T-helper 17 cell (primary cell): ENCODE measurements around the gene MAPT. TPM values are rescaled to one million over a fixed set of nuclear protein-coding genes. Genes with fewer than 3 reads are reported as not detected.
"Not testable (repeated sequence)": the region's sequence is repeated elsewhere in the genome, so short reads cannot be mapped to it uniquely, and the experiment has no call there.

Experiments used
- ATAC-seq: fragments of 150-1000 bp; cut with Tn5 transposase; 2 replicates; pipeline ENCODE4 v1.10.0; 2021; ENCODE audit warnings: mild to moderate bottlenecking, moderate library complexity
- DNase-seq, 3 donors: peaks; one replicate each; pipeline versions ENCODE4 v3.0.0 to v3.0.0-alpha.2; 2020 to 2021
- H3K9me3 ChIP-seq: one replicate; pipeline ENCODE4 v1.7.0; 2013; ENCODE audit warnings: low read length, mild to moderate bottlenecking; ENCODE audit not compliant: control insufficient read depth, poor library complexity, severe bottlenecking
- H3K27ac Mint-ChIP-seq: one replicate; pipeline ENCODE4 v1.8.0; 2022; ENCODE audit warnings: mild to moderate bottlenecking, moderate library complexity, mixed read lengths
- H3K27me3 Mint-ChIP-seq: one replicate; pipeline ENCODE4 v1.8.0; 2022; ENCODE audit warnings: mixed read lengths
- H3K36me3 Mint-ChIP-seq: one replicate; pipeline ENCODE4 v1.8.0; 2022; ENCODE audit warnings: low read depth, mixed read lengths
- H3K4me1 Mint-ChIP-seq: one replicate; pipeline ENCODE4 v1.8.0; 2022; ENCODE audit warnings: mild to moderate bottlenecking, mixed read lengths
- H3K4me3 Mint-ChIP-seq: one replicate; pipeline ENCODE4 v1.8.0; 2022; ENCODE audit warnings: mild to moderate bottlenecking, moderate library complexity, mixed read lengths
- total RNA-seq, 4 donors: library from RNA in 2 of 4; stranded (reverse) in 2 of 4; gene quantifications; one replicate each; pipeline ENCODE4 v1.2.3 and lab custom pipeline; 2022 to 2026

The MAPT gene
- total RNA-seq, 2 donors from 2014 or later: 1.2 to 2.3 TPM

GRCh38 chr17:45851022-45851421 lies 43.3 kb upstream of the MAPT start:
- no peaks in the 10 kb centered on the region for H3K9me3 ChIP-seq
- no peak for ATAC-seq
- Mint-ChIP-seq H3K36me3 (peaks cover 2% of the 10 kb centered on the region), H3K4me3 (no peak overlapping the region), H3K4me1 (peaks cover 3% of the 10 kb centered on the region), H3K27ac (no peak overlapping the region), H3K27me3 (peaks cover 14% of the 10 kb centered on the region)
- no peak for DNase-seq

DNA sequence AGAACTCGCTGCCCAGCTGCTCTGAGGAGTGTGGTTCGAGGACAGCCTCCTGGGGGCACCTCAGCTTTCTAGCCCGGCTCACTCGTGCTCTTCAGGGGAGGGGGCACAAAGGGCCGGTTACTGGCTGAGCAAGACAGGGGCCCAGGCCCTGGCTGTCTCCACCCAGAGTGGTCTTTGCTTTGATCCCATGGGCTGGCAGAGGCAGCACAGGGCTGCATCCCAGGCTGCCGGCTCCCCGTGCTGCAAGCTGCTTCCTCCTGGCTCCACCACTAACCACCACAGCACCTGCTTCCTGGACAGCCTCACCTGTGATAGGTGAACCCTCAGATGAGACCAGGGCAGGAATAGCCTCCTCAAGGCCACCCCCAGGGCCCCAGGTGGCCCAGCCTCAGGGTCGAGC lies 42.9 kb upstream of the MAPT start:
- peaks cover 2% of the 10 kb centered on the region for H3K36me3 Mint-ChIP-seq
- peaks cover 3% of the 10 kb centered on the region for H3K4me1 Mint-ChIP-seq
- H3K4me3 Mint-ChIP-seq: no peak overlapping the region
- no peaks in the 10 kb centered on the region for H3K9me3 ChIP-seq
- no peak for DNase-seq
- H3K27me3 Mint-ChIP-seq: peaks cover 11% of the 10 kb centered on the region
- no peak overlapping the region for H3K27ac Mint-ChIP-seq
- no peak for ATAC-seq

DNA sequence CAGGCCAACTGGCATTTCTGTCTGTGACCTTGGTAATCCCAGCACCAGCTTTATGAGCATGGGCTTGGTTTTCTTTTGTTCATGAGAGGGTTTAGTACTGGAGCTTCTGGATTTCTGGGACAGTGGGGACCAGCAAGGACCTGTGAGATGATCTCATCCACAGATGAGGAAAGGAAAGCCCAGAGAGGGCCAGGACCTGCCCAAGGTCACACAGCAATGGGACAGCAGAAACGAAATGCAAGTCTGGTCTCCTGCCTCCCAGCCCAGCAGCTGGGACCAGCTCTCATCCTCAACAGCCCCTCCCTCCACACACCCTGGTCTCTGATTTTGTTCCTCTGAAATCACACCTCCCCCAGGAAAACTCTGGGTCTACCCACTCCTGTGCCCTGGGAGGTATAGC lies 42.5 kb upstream of the MAPT start:
- peaks cover 3% of the 10 kb centered on the region for H3K4me1 Mint-ChIP-seq
- no peak overlapping the region for H3K27ac Mint-ChIP-seq
- no peak overlapping the region for H3K4me3 Mint-ChIP-seq
- H3K36me3 Mint-ChIP-seq: peaks cover 2% of the 10 kb centered on the region
- H3K9me3 ChIP-seq: no peaks in the 10 kb centered on the region
- H3K27me3 Mint-ChIP-seq: peaks cover 11% of the 10 kb centered on the region
- ATAC-seq (no peak), DNase-seq (no peak)

GRCh38 chr17:45852535-45853297 lies 41.6 kb upstream of the MAPT start:
- Mint-ChIP-seq H3K27me3 (peaks cover 12% of the 10 kb centered on the region), H3K4me3 (peak overlapping the region; percentile 33), H3K36me3 (peaks cover 2% of the 10 kb centered on the region), H3K4me1 (peaks cover 3% of the 10 kb centered on the region), H3K27ac (peak overlapping the region; percentile 16)
- no peaks in the 10 kb centered on the region for H3K9me3 ChIP-seq
- peak; percentile 21 to 60 (median 32) for DNase-seq
- ATAC-seq: peak; percentile 62

- Mint-ChIP-seq H3K4me3 (no peak overlapping the region), H3K36me3 (peaks cover 4% of the 10 kb centered on the region), H3K27me3 (peaks cover 22% of the 10 kb centered on the region), H3K27ac (no peak overlapping the region), H3K4me1 (peaks cover 3% of the 10 kb centered on the region)
- DNase-seq (no peak), ATAC-seq (no peak)
- no peaks in the 10 kb centered on the region for H3K9me3 ChIP-seq
These were observed 40.1 kb upstream of the MAPT start for GRCh38 chr17:45854209-45854608.

GRCh38 chr17:45855691-45856336 lies 38.5 kb upstream of the MAPT start:
- H3K27me3 Mint-ChIP-seq: peaks cover 38% of the 10 kb centered on the region
- DNase-seq: no peak
- peaks cover 3% of the 10 kb centered on the region for H3K4me1 Mint-ChIP-seq
- H3K9me3 ChIP-seq: no peaks in the 10 kb centered on the region
- no peak for ATAC-seq
- no peak overlapping the region for H3K4me3 Mint-ChIP-seq
- no peak overlapping the region for H3K27ac Mint-ChIP-seq
- peaks cover 6% of the 10 kb centered on the region for H3K36me3 Mint-ChIP-seq

DNA sequence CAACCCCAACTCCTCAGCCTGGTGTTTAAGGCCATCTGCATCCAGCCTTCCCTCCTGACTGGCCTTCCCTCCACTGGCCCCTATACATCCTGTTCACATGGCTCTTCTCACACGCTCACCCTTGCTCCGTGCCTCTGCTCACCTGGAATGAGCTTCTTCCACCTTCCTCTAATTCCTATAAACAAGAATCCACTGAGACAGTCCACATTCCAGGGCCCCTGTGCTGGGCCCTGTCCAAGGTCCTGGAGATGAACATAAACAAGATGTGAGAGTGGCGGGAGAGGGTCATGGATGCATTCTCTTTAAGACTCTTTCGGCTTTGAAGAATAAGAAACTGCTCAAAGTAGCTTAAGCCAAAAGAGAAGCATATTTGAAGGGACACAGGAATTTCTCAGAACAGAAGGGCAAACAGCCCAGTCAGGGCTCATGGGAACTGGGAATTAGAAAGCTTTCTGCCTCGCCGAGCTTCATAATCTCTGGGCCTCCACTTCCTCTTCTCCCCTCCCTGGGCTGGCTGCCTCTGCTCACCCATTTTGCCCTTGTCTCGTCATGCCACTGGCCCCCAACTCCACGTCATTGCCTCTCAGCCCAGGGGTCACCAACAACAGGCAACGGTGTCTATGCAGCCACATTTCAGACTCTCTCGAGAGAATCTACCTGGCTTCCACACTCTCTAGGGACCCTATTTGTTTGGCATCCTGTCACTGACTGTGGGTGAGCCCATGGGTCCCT lies 36.2 kb upstream of the MAPT start:
- Mint-ChIP-seq H3K27ac (no peak overlapping the region), H3K27me3 (peaks cover 39% of the 10 kb centered on the region), H3K36me3 (peaks cover 6% of the 10 kb centered on the region), H3K4me1 (no peaks in the 10 kb centered on the region), H3K4me3 (no peak overlapping the region)
- no peak for DNase-seq
- no peak for ATAC-seq
- H3K9me3 ChIP-seq: no peaks in the 10 kb centered on the region

GRCh38 chr17:45861165-45861564 lies 33.2 kb upstream of the MAPT start:
- H3K9me3 ChIP-seq: no peaks in the 10 kb centered on the region
- peaks cover 55% of the 10 kb centered on the region for H3K27me3 Mint-ChIP-seq
- ATAC-seq (no peak), DNase-seq (no peak)
- H3K27ac Mint-ChIP-seq: no peak overlapping the region
- peaks cover 9% of the 10 kb centered on the region for H3K36me3 Mint-ChIP-seq
- H3K4me3 Mint-ChIP-seq: no peak overlapping the region
- peaks cover 8% of the 10 kb centered on the region for H3K4me1 Mint-ChIP-seq

DNA sequence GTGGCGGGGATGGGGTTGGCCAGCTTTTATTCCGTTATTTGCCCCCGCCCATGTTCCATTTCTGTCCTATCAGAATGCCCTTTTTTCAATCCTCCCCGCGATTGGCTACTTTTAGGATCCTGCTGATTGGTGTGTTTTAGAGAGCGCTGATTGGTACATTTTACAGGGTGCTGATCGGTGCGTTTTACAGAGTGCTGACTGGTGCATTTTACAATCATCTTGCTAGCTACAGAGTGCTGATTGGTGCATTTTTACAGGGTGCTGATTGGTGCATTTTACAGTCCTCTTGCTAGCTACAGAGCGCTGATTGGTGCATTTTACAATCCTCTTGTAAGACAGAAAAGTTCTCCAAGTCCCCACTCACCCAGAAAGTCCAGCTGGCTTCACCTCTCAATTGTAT lies 32.2 kb upstream of the MAPT start:
- H3K36me3 Mint-ChIP-seq, H3K4me1 Mint-ChIP-seq, DNase-seq, H3K9me3 ChIP-seq, H3K4me3 Mint-ChIP-seq, H3K27ac Mint-ChIP-seq, ATAC-seq: not testable (repeated sequence)
- H3K27me3 Mint-ChIP-seq: peaks cover 55% of the 10 kb centered on the region

DNA sequence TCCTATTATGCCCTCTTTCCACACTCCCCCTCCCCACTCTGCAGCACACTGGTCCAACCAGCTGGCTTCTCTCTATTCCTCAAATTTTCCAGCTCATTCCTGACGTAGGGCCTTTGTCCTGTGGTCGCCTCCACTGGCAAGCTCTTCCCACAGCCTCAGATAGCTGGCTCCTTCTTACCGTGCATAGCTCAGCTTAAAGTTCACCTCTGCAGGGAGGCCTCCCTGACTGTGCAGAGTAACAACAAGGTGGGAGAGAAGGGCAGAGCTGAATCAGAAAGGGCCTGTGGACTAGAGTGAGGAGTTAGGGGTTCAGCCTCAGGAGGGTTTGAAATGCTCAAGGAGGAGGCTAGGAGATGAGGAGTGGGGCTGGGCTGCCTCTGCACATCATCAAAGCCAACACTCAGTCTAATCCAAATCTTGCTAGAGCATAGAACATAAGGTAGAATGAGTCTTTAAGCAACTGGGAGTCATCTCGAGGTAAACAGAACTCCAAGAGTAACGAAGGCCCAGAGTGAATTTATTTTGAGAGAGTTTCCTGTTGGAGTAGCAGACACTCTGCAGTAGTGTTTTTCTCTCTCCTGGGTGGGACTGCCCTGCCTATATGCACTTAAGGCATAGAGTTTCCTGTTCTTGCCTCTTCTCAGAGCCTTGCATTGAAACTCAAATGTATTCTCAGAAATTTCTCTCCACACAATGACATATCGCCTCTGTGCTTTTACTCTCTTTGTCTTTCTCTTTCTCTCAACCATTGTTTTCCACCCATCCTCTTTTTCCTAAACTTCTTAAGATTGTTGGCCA lies 30.3 kb upstream of the MAPT start:
- H3K4me3 Mint-ChIP-seq: no peak overlapping the region
- DNase-seq (no peak), ATAC-seq (no peak)
- peaks cover 43% of the 10 kb centered on the region for H3K27me3 Mint-ChIP-seq
- peaks cover 7% of the 10 kb centered on the region for H3K36me3 Mint-ChIP-seq
- H3K4me1 Mint-ChIP-seq: peaks cover 14% of the 10 kb centered on the region
- no peak overlapping the region for H3K27ac Mint-ChIP-seq
- H3K9me3 ChIP-seq: no peaks in the 10 kb centered on the region

GRCh38 chr17:45867171-45867570 lies 27.2 kb upstream of the MAPT start:
- ATAC-seq: no peak
- no peak overlapping the region for H3K27ac Mint-ChIP-seq
- H3K27me3 Mint-ChIP-seq: peaks cover 22% of the 10 kb centered on the region
- H3K4me1 Mint-ChIP-seq: peaks cover 18% of the 10 kb centered on the region
- no peak for DNase-seq
- H3K4me3 Mint-ChIP-seq: no peak overlapping the region
- no peaks in the 10 kb centered on the region for H3K9me3 ChIP-seq
- H3K36me3 Mint-ChIP-seq: peaks cover 5% of the 10 kb centered on the region

DNA sequence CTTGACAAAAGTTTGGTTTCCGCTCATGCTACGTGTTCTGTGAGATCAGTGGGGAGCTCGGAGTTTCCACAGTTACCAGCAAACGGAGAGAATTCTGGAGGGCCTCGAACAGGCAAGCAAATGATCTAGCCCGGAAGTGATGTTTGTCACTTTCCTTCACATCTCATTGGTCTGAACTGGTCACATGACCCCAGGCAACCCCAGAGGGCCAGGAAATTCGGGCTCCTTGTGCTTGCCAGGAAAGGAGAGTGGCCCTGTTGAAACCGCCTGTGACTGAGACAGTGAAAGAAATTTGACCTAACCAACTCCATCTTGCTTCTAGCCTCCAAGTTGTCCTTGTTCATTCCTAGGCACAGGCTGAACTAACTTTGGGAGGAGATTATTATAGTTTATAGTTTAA lies 26.7 kb upstream of the MAPT start:
- Mint-ChIP-seq H3K36me3 (peaks cover 5% of the 10 kb centered on the region), H3K27ac (no peak overlapping the region), H3K27me3 (peaks cover 22% of the 10 kb centered on the region), H3K4me3 (no peak overlapping the region), H3K4me1 (peaks cover 18% of the 10 kb centered on the region)
- no peak for ATAC-seq
- DNase-seq: no peak
- no peaks in the 10 kb centered on the region for H3K9me3 ChIP-seq

DNA sequence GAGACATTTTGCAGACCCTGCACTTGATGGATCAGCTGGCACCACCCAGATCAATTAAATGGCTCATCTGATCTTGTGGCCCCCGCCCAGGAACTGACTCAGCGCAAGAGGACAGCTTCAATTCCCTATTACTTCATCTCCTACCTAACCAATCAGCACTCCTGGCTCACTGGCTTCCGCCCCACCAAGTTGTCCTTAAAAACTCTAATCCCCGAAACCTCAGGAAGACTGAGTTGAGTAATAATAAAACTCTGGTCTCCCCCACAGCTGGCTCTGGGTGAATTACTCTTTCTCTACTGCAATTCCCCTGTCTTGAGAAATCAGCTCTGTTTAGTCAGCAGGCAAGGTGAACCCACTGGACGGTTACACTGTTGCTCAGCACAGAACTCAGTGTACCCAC lies 26.1 kb upstream of the MAPT start:
- Mint-ChIP-seq H3K4me1 (peaks cover 22% of the 10 kb centered on the region), H3K4me3 (no peak overlapping the region), H3K36me3 (peaks cover 5% of the 10 kb centered on the region), H3K27ac (no peak overlapping the region), H3K27me3 (peaks cover 22% of the 10 kb centered on the region)
- DNase-seq: no peak
- ATAC-seq: no peak
- H3K9me3 ChIP-seq: no peaks in the 10 kb centered on the region
